Right renal cortex interstitium (tissue), 3 donors: ENCODE data around the gene BUB1. TPM values are rescaled to one million over a fixed set of nuclear protein-coding genes. Genes with fewer than 3 reads are reported as not detected.
"Not testable (repeated sequence)": the region's sequence is repeated elsewhere in the genome, so short reads cannot be mapped to it uniquely, and the experiment has no call there.

Experiments used
- DNase-seq, 3 donors: peaks; one replicate each; pipeline ENCODE4 v3.0.0-alpha.2; 2013; ENCODE audit warnings: low read depth in 3 of 3, low spot score in 2 of 3
- polyA plus RNA-seq, 3 donors: library from polyadenylated mRNA; unstranded; fragments of 120-200 nt; gene quantifications; one replicate each; pipeline ENCODE4 v1.2.1, GENCODE V29; 2013; ENCODE audit not compliant: insufficient read length in 3 of 3

BUB1 gene
- polyA plus RNA-seq, 3 donors, result 21.9 to 25.0 (median 22.7) TPM

DNA sequence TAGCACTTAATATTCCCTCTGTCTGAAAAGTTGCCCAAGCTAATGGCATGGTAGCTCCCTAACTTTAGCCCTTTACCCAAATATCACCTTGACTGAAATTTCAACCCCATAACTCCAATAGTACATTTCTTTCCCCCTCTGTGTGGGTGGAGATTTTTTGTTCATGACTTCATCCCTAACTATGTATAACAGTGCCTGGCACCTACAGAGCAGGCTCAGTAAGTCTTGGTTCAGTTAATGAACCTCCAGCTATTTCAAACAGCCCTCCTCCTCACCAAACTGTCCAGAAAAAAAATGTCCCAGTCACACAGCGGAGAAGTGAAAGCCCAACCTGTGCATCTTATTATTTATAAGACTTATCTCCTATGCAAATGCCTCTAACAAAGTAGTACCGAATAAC lies 18.6 kb downstream of the BUB1 start:
- no peak for DNase-seq

DNA sequence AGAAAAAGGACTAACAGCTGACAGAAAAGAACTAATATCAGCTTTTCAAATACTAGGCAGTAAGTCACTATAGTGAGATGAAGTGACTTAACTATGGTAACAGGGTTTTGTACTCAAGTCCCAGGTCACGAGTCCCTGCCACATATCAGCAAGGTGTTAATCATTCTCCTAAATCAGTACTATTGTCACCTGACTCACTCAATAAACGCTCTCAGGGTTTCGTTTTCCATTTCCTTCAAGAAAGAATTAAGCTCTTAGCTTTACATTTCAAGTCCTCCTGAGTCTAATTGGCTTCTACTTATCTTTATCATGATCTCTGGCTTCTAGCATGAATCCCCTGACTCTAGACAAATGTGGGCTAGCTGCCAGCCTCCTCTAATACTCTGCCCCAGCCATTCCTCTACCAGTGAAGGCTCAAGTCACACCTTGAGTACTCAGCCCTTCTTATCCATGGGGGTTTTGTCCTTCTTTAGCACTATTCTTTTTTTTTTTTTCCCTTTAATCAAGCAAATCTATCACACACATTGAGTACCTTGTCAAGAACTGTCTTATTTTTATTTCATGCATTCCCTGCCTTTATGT lies 20.0 kb downstream of the BUB1 start:
- DNase-seq, result no peak

DNA sequence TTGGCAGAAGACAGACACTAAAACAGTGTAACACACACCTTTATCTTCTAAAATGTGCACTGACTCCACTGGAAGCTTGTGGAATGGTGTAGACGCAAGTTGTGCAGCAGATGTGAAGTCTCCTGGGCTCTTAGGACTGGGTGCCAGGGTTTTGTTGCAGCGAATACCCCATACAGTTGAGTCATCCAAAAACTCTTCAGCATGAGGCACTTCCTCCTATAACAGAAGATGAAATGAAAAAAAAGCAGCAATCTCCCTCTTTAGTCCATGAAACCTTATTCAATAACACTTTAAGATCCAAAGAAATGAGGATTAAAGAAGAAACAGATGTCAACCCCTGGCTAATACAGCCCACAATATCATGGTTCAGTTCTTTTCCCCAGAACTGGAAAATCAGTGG lies 22.2 kb downstream of the BUB1 start:
- DNase-seq, result no peak

DNA sequence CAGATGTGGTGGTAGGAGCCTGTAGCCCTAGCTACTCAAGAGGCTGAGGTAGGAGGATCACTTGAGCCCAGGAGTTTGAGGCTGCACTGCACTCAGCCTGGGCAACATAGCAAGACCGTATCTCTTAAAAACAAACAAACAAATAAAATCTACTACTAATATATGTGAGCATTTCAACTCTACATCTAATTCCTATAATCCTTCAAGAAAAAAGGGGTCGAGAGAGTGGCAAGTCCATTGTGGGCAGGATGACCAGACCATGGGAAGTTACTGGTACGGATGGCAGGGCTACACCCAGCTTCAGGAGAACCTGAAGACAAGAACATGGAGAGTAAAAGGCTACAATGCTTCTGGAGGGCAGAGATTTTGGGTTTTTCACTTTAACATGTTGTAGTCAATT lies 24.0 kb downstream of the BUB1 start:
- DNase-seq, result no peak

DNA sequence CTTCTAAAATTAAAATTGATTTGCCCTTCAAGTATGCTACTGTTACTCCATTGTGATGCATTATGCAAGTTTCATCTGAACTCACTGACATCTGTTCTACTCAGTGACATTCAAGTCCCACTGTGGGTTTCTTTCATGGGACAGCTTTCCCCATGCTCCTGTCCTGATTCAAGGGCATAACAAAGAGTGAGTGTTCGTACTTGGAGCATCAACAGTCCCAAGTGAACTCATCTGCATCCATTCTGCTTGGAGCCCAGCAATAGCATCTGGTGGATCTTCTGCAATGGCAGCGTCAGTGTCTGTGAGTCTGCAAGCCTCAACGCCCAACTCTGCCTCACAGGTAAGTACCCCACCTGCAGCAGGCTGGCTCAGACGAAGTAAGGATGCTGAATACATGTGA lies 27.5 kb downstream of the BUB1 start:
- DNase-seq, result no peak

DNA sequence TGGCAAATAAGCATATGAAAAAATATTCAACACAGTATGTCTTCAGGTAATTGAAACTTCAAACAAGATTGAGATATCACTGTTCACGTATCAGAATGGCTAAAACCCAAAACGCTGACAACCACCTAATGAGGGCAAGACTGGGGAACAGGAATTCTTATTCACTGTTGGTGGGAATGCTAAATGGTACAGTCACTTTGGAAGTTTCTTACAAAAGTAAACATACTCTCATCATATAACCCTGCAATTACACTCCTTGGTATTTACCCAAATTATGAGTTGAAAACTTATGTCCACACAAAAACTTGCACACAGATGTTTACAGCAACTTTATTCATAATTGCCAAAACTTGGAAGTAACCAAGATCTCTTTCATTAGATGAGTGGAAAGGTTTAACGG lies 30.1 kb downstream of the BUB1 start:
- DNase-seq, result no peak

DNA sequence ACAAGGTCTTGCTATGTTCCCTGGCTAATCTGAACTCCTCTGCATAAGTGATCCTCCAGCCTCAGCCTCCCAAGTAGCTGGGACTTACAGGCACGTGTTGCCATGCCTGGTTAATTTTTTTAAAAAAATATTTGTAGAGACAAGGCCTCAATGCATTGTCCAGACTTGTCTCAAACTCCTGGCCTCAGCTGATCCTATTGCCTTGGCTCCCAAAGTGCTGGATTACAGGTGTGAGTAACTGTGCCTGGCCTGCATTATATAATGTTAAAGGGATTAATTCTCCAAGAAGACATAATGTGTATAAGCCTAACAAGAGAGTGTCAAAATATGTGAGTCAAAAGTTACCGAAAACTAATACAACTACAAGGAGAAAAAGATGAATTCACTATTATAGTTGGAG lies 32.2 kb downstream of the BUB1 start:
- no peak for DNase-seq

DNA sequence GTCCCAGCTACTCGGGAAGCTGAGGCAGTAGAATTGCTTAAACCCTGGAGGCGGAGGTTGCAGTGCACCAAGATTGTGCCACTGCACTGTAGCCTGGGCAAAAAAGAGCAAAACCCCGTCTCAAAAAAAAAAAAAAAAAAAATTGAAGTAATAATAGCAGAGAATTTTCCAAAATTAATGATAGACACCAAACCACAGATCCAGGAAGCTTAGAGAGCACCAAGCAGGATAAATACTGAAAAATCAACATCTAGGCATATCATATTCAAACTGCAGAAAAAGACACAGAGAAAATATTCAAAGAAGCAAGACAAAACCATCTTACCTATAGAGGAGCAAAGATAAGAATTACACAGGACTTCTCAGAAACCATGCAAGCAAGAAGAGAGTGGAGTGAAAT lies 33.5 kb downstream of the BUB1 start:
- no peak for DNase-seq

DNA sequence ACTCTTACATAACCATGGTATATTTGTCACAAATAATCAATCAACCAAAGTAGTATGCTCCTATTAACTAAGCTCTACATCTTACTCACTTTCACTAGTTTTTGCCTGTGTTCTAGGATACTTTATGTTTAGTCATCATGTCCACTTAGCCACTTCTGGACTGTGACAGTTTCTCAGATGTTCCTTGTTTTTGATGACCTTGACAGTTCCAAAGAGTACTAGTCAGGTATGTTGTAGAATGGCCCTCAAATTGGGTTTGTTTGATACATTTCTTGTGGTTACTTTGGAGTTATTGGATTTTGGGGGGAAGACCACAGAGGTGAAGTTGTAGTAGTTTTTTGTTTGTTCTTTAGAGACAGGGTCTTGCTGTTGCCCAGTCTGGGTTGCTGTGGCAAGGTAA lies 35.5 kb downstream of the BUB1 start:
- no peak for DNase-seq

DNA sequence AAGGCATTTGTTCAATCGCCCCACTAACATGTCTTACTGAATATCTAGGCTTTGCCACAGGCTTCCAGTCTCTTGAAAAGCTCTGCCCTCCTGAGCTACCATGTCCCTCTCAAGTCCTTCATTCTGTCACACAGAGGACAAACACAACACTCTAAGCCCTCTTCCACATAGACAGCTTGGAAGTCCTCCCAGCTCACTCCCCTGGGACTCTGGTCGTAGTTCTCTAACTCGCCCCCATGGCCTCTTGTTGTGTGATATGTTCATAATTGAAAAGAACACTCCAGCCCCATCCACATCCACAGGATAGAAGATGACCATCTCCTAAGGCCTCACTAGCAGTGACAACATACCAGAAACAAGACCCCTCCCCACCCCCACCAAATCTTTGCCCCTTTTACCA lies 37.9 kb downstream of the BUB1 start:
- DNase-seq, result no peak

DNA sequence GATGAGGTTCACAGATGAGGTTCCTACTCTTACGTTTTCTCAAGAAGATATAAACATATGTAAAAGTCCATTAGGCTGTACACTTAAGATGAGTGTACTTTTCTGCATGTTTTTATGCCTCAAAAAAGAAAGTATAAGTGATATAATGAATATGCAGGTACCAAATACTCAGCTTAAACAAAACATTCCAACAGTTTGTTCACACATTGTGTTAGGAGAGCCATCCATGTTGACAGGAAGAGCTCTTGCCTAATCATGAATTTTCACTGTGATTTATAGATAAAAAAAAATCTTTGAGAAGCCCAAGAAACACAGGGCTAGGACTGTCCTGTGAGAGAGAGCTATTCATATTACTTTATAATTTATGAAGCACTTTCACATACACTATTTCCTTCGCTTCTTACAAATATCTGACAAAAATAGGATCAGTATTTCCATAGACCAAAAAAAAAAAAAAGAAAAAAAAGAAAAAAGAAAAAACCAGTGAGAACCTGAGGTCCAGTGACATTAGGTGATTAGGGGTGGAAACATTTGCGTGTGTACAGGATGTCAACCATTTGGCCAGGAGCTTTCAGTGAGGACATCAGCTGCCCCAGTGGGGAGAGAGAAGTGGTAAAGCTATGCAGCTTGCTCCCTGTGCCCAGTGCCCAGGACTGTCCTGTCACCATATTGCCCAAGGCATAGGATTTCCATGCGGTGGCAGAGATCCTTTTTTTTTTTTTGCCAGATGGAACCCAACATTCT lies 38.7 kb downstream of the BUB1 start:
- DNase-seq, result no peak

DNA sequence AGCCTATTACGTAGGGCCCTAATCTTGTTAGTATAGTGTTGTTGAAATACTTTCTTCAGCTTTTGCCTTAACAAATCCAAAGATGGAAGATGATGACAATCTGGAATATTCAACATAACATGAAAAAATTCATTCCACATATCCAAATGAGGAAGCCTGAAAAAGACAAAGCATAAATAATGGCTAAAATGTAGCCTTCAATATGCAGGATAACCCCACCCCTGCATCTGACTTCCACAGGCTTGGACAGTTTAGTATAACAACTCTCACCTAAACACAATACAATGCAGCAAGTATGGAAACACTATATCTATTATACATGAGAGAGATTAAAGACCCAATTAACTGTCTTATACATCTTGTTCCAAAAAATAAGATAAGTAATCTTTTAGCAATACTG lies 39.9 kb downstream of the BUB1 start:
- no peak for DNase-seq

DNA sequence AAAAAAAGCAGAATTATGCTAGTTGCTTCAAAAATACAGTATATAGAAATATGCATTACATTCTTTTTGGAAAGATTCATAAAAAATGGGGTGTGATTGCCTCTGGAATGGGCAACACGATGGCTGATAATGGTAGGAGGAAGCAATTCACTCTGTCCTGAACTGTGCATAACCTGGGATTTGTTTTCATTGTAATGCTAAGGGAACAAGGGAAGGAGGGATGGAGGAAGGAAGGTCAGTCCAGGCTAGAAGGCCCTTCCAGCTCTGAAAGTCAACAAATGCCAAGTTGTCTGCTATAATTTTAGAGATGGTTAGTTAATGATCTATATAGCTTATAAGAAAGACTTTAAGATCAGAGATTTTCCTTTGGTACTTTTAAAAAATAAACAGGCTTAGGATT lies 40.8 kb downstream of the BUB1 start:
- no peak for DNase-seq

DNA sequence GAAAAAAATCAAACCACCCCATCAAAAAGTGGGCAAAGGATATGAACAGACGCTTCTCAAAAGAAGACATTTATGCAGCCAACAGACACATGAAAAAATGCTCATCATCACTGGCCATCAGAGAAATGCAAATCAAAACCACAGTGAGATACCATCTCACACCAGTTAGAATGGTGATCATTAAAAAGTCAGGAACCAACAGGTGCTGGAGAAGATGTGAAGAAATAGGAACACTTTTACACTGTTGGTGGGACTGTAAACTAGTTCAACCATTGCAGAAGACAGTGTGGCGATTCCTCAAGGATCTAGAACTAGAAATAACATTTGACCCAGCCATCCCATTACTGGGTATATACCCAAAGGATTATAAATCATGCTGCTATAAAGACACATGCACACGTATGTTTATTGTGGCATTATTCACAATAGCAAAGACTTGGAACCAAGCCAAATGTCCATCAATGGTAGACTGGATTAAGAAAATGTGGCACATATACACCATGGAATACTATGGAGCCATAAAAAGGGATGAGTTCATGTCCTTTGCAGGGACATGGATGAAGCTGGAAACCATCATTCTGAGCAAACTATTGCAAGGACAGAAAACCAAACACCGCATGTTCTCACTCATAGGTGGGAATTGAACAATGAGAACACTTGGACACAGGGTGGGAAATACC lies 41.8 kb downstream of the BUB1 start:
- not testable (repeated sequence) for DNase-seq

DNA sequence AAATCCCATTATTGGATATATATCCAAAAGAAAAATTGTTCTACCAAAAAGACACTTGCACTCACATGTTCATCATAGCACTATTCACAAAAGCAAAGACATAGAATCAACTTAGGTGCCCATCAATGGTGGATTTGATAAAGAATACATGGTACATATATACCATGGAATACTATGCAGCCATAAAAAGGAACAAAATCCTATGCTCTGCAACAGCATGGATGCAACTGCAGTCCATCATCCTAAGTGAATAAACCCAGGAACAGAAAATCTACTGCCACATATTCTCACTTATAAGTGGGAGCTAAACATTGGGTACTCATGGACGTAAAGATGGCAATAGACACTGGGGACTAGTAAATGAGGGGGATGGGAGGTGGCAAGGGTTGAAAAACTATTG lies 50.5 kb downstream of the BUB1 start:
- not testable (repeated sequence) for DNase-seq

DNA sequence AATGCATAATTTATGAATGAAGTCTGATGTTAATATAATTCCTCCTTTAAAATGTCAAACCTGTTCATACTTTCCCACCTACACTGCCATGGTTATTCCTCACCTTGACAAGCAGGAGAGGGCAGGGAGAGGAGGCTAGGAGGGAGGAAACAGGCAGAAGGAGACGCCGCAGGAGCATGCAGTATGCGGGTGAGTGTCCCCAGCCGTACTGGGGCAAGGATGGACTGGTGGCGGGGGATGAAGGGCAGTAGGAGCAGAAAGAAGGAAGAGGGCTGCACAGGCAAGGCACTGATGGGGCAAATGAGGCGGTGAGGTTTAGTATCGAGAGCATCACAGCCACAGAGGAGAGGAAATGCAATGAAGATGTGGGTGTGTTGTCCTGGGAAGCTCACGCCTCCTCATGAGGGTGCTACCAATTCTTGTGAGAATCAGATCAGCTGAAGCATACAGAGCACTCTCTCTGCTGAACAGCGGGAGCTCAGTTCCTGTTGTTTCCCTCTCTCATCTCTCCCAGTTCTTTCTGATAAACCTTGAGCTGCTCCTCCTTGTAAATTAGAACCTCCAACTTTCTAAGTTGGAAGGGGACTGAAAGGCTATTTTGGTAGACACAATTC lies 58.4 kb downstream of the BUB1 start:
- not testable (repeated sequence) for DNase-seq

DNA sequence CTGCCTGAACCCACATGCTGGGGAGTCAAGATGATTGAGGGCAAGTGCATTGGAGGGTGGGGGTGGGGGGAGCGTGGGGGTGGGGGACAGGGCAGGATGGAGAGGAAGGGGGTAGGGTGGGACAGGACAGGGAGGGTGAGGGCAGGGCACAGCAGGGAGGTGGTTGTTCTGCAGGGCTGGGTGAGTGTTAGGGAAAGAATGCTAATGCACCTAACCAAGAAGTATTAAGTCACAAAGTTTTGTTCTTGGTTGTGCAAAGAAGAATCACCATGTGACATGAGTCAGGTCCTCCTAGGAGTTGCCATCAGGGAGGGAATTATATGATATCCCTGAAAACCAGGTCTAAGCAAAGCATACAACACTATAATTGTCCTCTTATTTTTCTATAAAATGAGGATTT lies 63.9 kb downstream of the BUB1 start:
- DNase-seq, result not testable (repeated sequence)

DNA sequence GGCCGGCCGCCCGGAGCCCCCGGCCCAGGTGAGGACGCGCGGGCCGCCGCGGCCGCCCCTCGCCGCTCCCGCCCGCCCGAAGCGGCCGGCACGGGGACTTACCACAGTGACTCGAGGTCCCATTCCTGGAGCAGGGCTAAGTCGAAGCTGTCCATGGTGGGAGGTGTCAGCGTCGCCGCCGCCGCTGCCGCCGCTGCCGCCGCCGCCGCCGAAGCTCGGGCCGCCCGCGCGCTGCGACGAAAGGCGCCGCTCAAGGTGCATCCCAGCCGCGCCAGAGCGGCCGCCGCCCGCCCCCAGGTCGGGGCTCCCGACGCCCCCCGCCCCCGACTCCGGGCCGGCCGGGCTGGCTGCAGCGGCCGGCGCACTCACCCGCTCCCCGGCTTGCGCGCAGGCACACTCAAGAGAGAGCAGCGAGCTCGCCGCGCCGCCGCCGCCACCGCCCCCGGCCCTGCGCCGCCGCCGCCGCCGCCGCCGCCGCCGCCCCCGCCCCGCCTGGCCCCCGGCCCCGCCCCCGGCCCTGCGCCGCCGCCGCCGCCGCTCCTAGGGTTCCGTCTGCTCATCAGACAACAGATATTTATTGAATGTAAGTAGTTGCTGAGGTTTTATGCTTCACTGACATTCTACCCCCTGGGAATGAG lies 67.1 kb downstream of the BUB1 start:
- DNase-seq, result not testable (repeated sequence)

DNA sequence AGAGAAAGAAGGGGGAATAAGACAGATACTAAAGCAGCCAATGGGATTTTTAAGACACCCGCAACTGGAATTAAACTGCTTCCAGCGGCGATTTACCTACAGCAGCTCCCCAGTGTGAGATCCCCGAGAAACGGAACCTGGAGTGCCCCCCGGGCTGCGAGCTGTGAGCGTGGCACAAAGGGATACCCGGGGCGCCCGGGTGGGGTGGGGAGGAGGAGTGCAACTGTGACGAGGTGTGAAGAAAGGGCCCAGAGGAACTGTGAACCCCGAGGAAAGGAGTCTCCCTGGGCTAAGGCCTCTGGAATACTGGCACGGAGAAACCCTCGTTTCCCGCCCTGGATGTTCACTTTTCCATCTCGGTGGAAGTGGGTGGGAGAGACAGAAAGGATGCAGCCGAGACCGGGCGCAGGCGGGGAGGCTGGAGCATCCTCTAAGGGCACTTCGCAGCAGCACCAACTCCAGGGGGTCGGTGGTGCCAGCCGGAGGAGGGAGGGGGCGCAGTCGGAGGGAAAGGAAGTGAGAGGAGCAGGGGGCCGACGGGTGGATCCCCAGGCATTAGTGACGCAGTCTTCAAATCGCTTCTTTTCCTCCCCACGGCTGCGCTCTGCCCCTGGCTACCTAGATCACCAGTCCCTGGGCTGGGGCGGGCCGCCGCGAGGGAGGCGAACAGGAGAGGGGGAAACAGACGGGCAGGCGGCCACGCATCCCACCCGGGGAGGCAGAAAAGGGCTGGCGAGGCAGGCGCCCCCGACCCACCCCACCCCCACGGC lies 67.8 kb downstream of the BUB1 start:
- DNase-seq, result not testable (repeated sequence)

DNA sequence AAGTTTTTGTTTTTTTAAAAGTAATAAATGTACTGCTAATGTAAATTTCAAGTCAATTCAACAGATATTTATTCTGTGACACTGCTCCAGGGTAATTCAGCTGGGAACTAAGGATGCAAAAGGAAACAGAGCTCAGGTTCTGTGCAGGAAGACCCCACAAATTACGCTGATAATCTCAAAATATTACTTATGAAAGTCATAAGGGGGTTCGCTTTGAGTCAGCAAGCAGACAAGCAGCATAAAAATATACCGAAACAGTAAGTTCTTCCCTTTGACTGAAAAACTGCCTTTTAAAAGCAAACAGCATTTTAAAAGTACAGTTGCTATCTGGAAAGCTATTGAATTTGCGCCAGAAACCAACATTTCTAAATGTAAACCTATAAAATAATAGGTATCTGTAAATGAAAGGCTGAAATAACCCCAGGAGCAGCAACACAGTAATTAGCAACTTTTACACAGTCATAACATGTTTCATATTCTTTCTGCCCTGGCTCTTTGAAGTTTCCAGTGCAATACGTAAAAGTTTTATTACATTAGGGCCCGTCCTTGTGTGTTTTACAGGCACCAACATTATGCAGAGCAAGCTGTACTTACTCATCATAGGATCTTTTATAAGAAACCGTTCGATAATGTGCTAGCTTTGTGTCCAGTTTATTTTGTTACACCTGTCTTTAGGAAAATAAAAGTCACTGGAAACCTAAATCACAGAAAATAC lies 68.9 kb downstream of the BUB1 start:
- DNase-seq, result not testable (repeated sequence)
